Measurements from ENCODE around the gene A2M.

A2M gene

GRCh38 chr12:9050521-9051157, 65.1 kb downstream of the A2M start:
- Histone ChIP-seq H3K27me3 (ENCODE audit: control insufficient read depth in 1 of 2, insufficient read depth in 2 of 2, low read length in 2 of 2) (no peaks in the 10 kb centered on the region), H3K9ac (ENCODE audit: low read length in 2 of 2) (no peak overlapping the region), H3K36me3 (ENCODE audit: control insufficient read depth in 2 of 2, insufficient read depth in 2 of 2, low read length in 2 of 2) (no peaks in the 10 kb centered on the region), H3K27ac (ENCODE audit: low read length) (no peak overlapping the region), H3K4me3 (ENCODE audit: low read length in 2 of 2) (no peak overlapping the region), H3K4me1 (ENCODE audit: control insufficient read depth, insufficient read depth, low read length) (no peaks in the 10 kb centered on the region), H3K9me3 (ENCODE audit: control insufficient read depth in 2 of 2, low read length in 2 of 2) (no peaks in the 10 kb centered on the region)

GRCh38 chr12:9049520-9050133, 66.1 kb downstream of the A2M start:
- no peaks in the 10 kb centered on the region for H3K36me3 ChIP-seq (ENCODE audit: control insufficient read depth in 2 of 2, insufficient read depth in 2 of 2, low read length in 2 of 2)
- no peak overlapping the region for H3K4me3 ChIP-seq (ENCODE audit: low read length in 2 of 2)
- H3K9me3 ChIP-seq (ENCODE audit: control insufficient read depth in 2 of 2, low read length in 2 of 2): no peaks in the 10 kb centered on the region
- H3K27ac ChIP-seq (ENCODE audit: low read length): no peak overlapping the region
- no peaks in the 10 kb centered on the region for H3K4me1 ChIP-seq (ENCODE audit: control insufficient read depth, insufficient read depth, low read length)
- H3K27me3 ChIP-seq (ENCODE audit: control insufficient read depth in 1 of 2, insufficient read depth in 2 of 2, low read length in 2 of 2): no peaks in the 10 kb centered on the region
- no peak overlapping the region for H3K9ac ChIP-seq (ENCODE audit: low read length in 2 of 2)

GRCh38 chr12:9048930-9049329, 66.8 kb downstream of the A2M start:
- H3K27ac ChIP-seq (ENCODE audit: low read length): no peak overlapping the region
- no peaks in the 10 kb centered on the region for H3K27me3 ChIP-seq (ENCODE audit: control insufficient read depth in 1 of 2, insufficient read depth in 2 of 2, low read length in 2 of 2)
- no peaks in the 10 kb centered on the region for H3K36me3 ChIP-seq (ENCODE audit: control insufficient read depth in 2 of 2, insufficient read depth in 2 of 2, low read length in 2 of 2)
- H3K9ac ChIP-seq (ENCODE audit: low read length in 2 of 2): no peak overlapping the region
- no peaks in the 10 kb centered on the region for H3K9me3 ChIP-seq (ENCODE audit: control insufficient read depth in 2 of 2, low read length in 2 of 2)
- no peak overlapping the region for H3K4me3 ChIP-seq (ENCODE audit: low read length in 2 of 2)
- H3K4me1 ChIP-seq (ENCODE audit: control insufficient read depth, insufficient read depth, low read length): no peaks in the 10 kb centered on the region

GRCh38 chr12:9047105-9047504, 68.6 kb downstream of the A2M start:
- no peaks in the 10 kb centered on the region for H3K9me3 ChIP-seq (ENCODE audit: control insufficient read depth in 2 of 2, low read length in 2 of 2)
- H3K36me3 ChIP-seq (ENCODE audit: control insufficient read depth in 2 of 2, insufficient read depth in 2 of 2, low read length in 2 of 2): no peaks in the 10 kb centered on the region
- no peak overlapping the region for H3K27ac ChIP-seq (ENCODE audit: low read length)
- H3K27me3 ChIP-seq (ENCODE audit: control insufficient read depth in 1 of 2, insufficient read depth in 2 of 2, low read length in 2 of 2): no peaks in the 10 kb centered on the region
- no peak overlapping the region for H3K9ac ChIP-seq (ENCODE audit: low read length in 2 of 2)
- H3K4me1 ChIP-seq (ENCODE audit: control insufficient read depth, insufficient read depth, low read length): no peaks in the 10 kb centered on the region
- H3K4me3 ChIP-seq (ENCODE audit: low read length in 2 of 2): no peak overlapping the region

- Histone ChIP-seq H3K9ac (ENCODE audit: low read length in 2 of 2) (no peak overlapping the region), H3K27me3 (ENCODE audit: control insufficient read depth in 1 of 2, insufficient read depth in 2 of 2, low read length in 2 of 2) (no peaks in the 10 kb centered on the region), H3K4me1 (ENCODE audit: control insufficient read depth, insufficient read depth, low read length) (no peaks in the 10 kb centered on the region), H3K36me3 (ENCODE audit: control insufficient read depth in 2 of 2, insufficient read depth in 2 of 2, low read length in 2 of 2) (no peaks in the 10 kb centered on the region), H3K27ac (ENCODE audit: low read length) (no peak overlapping the region), H3K4me3 (ENCODE audit: low read length in 2 of 2) (no peak overlapping the region), H3K9me3 (ENCODE audit: control insufficient read depth in 2 of 2, low read length in 2 of 2) (no peaks in the 10 kb centered on the region)
Measured at GRCh38 chr12:9043766-9044165, 72.0 kb downstream of the A2M start.

- H3K27me3 ChIP-seq (ENCODE audit: control insufficient read depth in 1 of 2, insufficient read depth in 2 of 2, low read length in 2 of 2): no peaks in the 10 kb centered on the region
- H3K9me3 ChIP-seq (ENCODE audit: control insufficient read depth in 2 of 2, low read length in 2 of 2): no peaks in the 10 kb centered on the region
- H3K4me1 ChIP-seq (ENCODE audit: control insufficient read depth, insufficient read depth, low read length): no peaks in the 10 kb centered on the region
- H3K9ac ChIP-seq (ENCODE audit: low read length in 2 of 2): no peak overlapping the region
- H3K27ac ChIP-seq (ENCODE audit: low read length): no peak overlapping the region
- no peak overlapping the region for H3K4me3 ChIP-seq (ENCODE audit: low read length in 2 of 2)
- H3K36me3 ChIP-seq (ENCODE audit: control insufficient read depth in 2 of 2, insufficient read depth in 2 of 2, low read length in 2 of 2): no peaks in the 10 kb centered on the region
Measured at GRCh38 chr12:9041321-9041720, 74.4 kb downstream of the A2M start.

- H3K36me3 ChIP-seq (ENCODE audit: control insufficient read depth in 2 of 2, insufficient read depth in 2 of 2, low read length in 2 of 2): no peaks in the 10 kb centered on the region
- no peaks in the 10 kb centered on the region for H3K27me3 ChIP-seq (ENCODE audit: control insufficient read depth in 1 of 2, insufficient read depth in 2 of 2, low read length in 2 of 2)
- H3K27ac ChIP-seq (ENCODE audit: low read length): no peak overlapping the region
- H3K4me3 ChIP-seq (ENCODE audit: low read length in 2 of 2): no peak overlapping the region
- H3K4me1 ChIP-seq (ENCODE audit: control insufficient read depth, insufficient read depth, low read length): no peaks in the 10 kb centered on the region
- no peaks in the 10 kb centered on the region for H3K9me3 ChIP-seq (ENCODE audit: control insufficient read depth in 2 of 2, low read length in 2 of 2)
- H3K9ac ChIP-seq (ENCODE audit: low read length in 2 of 2): no peak overlapping the region
Measured at GRCh38 chr12:9040484-9041186, 75.1 kb downstream of the A2M start.

GRCh38 chr12:9039397-9039977, 76.2 kb downstream of the A2M start:
- no peaks in the 10 kb centered on the region for H3K27me3 ChIP-seq (ENCODE audit: control insufficient read depth in 1 of 2, insufficient read depth in 2 of 2, low read length in 2 of 2)
- H3K27ac ChIP-seq (ENCODE audit: low read length): no peak overlapping the region
- H3K9ac ChIP-seq (ENCODE audit: low read length in 2 of 2): no peak overlapping the region
- no peaks in the 10 kb centered on the region for H3K9me3 ChIP-seq (ENCODE audit: control insufficient read depth in 2 of 2, low read length in 2 of 2)
- H3K4me3 ChIP-seq (ENCODE audit: low read length in 2 of 2): no peak overlapping the region
- H3K36me3 ChIP-seq (ENCODE audit: control insufficient read depth in 2 of 2, insufficient read depth in 2 of 2, low read length in 2 of 2): no peaks in the 10 kb centered on the region
- H3K4me1 ChIP-seq (ENCODE audit: control insufficient read depth, insufficient read depth, low read length): no peaks in the 10 kb centered on the region

GRCh38 chr12:9037431-9037830, 78.3 kb downstream of the A2M start:
- no peak overlapping the region for H3K9ac ChIP-seq (ENCODE audit: low read length in 2 of 2)
- H3K9me3 ChIP-seq (ENCODE audit: control insufficient read depth in 2 of 2, low read length in 2 of 2): no peaks in the 10 kb centered on the region
- H3K4me3 ChIP-seq (ENCODE audit: low read length in 2 of 2): no peak overlapping the region
- H3K4me1 ChIP-seq (ENCODE audit: control insufficient read depth, insufficient read depth, low read length): no peaks in the 10 kb centered on the region
- no peak overlapping the region for H3K27ac ChIP-seq (ENCODE audit: low read length)
- no peaks in the 10 kb centered on the region for H3K36me3 ChIP-seq (ENCODE audit: control insufficient read depth in 2 of 2, insufficient read depth in 2 of 2, low read length in 2 of 2)
- H3K27me3 ChIP-seq (ENCODE audit: control insufficient read depth in 1 of 2, insufficient read depth in 2 of 2, low read length in 2 of 2): no peaks in the 10 kb centered on the region

- Histone ChIP-seq H3K9ac (ENCODE audit: low read length in 2 of 2) (no peak overlapping the region), H3K27ac (ENCODE audit: low read length) (no peak overlapping the region)
Measured at GRCh38 chr12:9036227-9036626, 79.5 kb downstream of the A2M start.

GRCh38 chr12:9034095-9034494, 81.6 kb downstream of the A2M start:
- H3K27me3 ChIP-seq (ENCODE audit: control insufficient read depth in 1 of 2, insufficient read depth in 2 of 2, low read length in 2 of 2): no peaks in the 10 kb centered on the region
- H3K4me1 ChIP-seq (ENCODE audit: control insufficient read depth, insufficient read depth, low read length): no peaks in the 10 kb centered on the region
- no peaks in the 10 kb centered on the region for H3K36me3 ChIP-seq (ENCODE audit: control insufficient read depth in 2 of 2, insufficient read depth in 2 of 2, low read length in 2 of 2)
- H3K4me3 ChIP-seq (ENCODE audit: low read length in 2 of 2): no peak overlapping the region
- H3K9me3 ChIP-seq (ENCODE audit: control insufficient read depth in 2 of 2, low read length in 2 of 2): no peaks in the 10 kb centered on the region
- H3K9ac ChIP-seq (ENCODE audit: low read length in 2 of 2): no peak overlapping the region
- H3K27ac ChIP-seq (ENCODE audit: low read length): no peak overlapping the region

More at GRCh38 chr12:9036227-9036626, 79.5 kb downstream of the A2M start:
- Histone ChIP-seq H3K9me3 (ENCODE audit: control insufficient read depth in 2 of 2, low read length in 2 of 2) (no peaks in the 10 kb centered on the region), H3K27me3 (ENCODE audit: control insufficient read depth in 1 of 2, insufficient read depth in 2 of 2, low read length in 2 of 2) (no peaks in the 10 kb centered on the region), H3K4me1 (ENCODE audit: control insufficient read depth, insufficient read depth, low read length) (no peaks in the 10 kb centered on the region), H3K36me3 (ENCODE audit: control insufficient read depth in 2 of 2, insufficient read depth in 2 of 2, low read length in 2 of 2) (no peaks in the 10 kb centered on the region), H3K4me3 (ENCODE audit: low read length in 2 of 2) (no peak overlapping the region)

Data from stomach smooth muscle (tissue), 2 donors.